K562 (cell line): Measurements from ENCODE around the gene ATG14. TPM values are rescaled to one million over a fixed set of nuclear protein-coding genes. Genes with fewer than 3 reads are reported as not detected.
A peak's percentile ranks its signal among the peaks of the same experiment; 100 is the strongest.

ENCODE experiments used
- ATAC-seq: fragments of 200-7000 bp; cut with Tn5 transposase; 3 replicates; pipeline ENCODE4 v1.9.1; 2020; ENCODE audit warnings: moderate library complexity
- BruUV-seq: library from RNA; stranded (reverse); fragments of 400-500 nt; replicated peaks from 2 replicates; lab custom pipeline; 2021; lab: Mats Ljungman, UMichigan
- CTCF ChIA-PET: fragments of 300-600 bp; formaldehyde crosslinking; extraction: SDS; loops from one replicate; lab custom pipeline; 2021; ENCODE audit warnings: low intra/inter-chr PET ratio; lab: Yijun Ruan, JAX
- POLR2A ChIA-PET: fragments of 300-600, 350-650 bp; sonication (Branson Sonifier 250); formaldehyde crosslinking; extraction: SDS; loops from one replicate; lab custom pipeline; 2021; ENCODE audit warnings: antibody characterized with exemption, inconsistent platforms; lab: Yijun Ruan, JAX
- DNase-seq, 4 experiments: peaks; one replicate each; pipeline versions ENCODE4 v3.0.0 to v3.0.0-alpha.2; 2011 to 2018; ENCODE audit warnings: low spot score in 3 of 4, mixed read lengths in 3 of 4; ENCODE audit errors: extremely low read depth in 1 of 4
- FAIRE-seq: peaks from 2 replicates; lab custom pipeline; 2011; peaks lifted over from hg19 to GRCh38; lab: Jason Lieb, UNC
- H2AFZ ChIP-seq: 2 replicates; pipeline ENCODE4 v1.6.0; 2011; ENCODE audit warnings: low read depth, low read length, control low read depth, inconsistent platforms
- H3K27ac ChIP-seq: fragments of 200-600 bp; 3 replicates; pipeline ENCODE4 v1.8.0; 2011; ENCODE audit warnings: low read depth, mild to moderate bottlenecking, control low read depth, inconsistent platforms, low read length, moderate library complexity, mixed read lengths; ENCODE audit errors: extremely low read depth
- H3K27me3 ChIP-seq, 2 experiments: fragments of 300-600 bp in 1 of 2; 2 replicates in 1 of 2; 3 replicates in 1 of 2; pipeline versions ENCODE4 v1.6.0 to v1.8.0; 2011; ENCODE audit warnings: inconsistent platforms in 2 of 2, low read length in 2 of 2, mild to moderate bottlenecking in 1 of 2, mixed read lengths in 1 of 2, moderate library complexity in 1 of 2; ENCODE audit not compliant: control insufficient read depth in 2 of 2, insufficient read depth in 2 of 2
- H3K36me3 ChIP-seq: fragments of 300-600 bp; 3 replicates; pipeline ENCODE4 v1.8.0; 2011; ENCODE audit warnings: mild to moderate bottlenecking, low read length, inconsistent platforms; ENCODE audit not compliant: control insufficient read depth, insufficient read depth
- H3K4me1 ChIP-seq, 2 experiments: fragments of 200-600 bp in 1 of 2; replicated peaks in 1 of 2; 2 replicates in 1 of 2; 3 replicates in 1 of 2; pipeline versions ENCODE4 v1.5.1 to v1.8.0; 2011; ENCODE audit warnings: inconsistent platforms in 2 of 2, low read length in 2 of 2, mild to moderate bottlenecking in 1 of 2, mixed read lengths in 1 of 2, moderate library complexity in 1 of 2; ENCODE audit not compliant: control insufficient read depth in 2 of 2, insufficient read depth in 2 of 2
- H3K4me2 ChIP-seq: 2 replicates; pipeline ENCODE4 v1.6.1; 2011; ENCODE audit warnings: low read length, control low read depth, inconsistent platforms, mixed read lengths; ENCODE audit not compliant: insufficient read depth
- H3K4me3 ChIP-seq: fragments of 200-600 bp; sonication (generic), shearing (Covaris generic); 2 replicates; pipeline ENCODE4 v1.5.1; 2016; ENCODE audit warnings: control low read depth, inconsistent platforms
- H3K79me2 ChIP-seq: fragments of 200-600 bp; 3 replicates; pipeline ENCODE4 v1.8.0; 2011; ENCODE audit warnings: low read length, inconsistent platforms; ENCODE audit not compliant: control insufficient read depth, insufficient read depth
- H3K9ac ChIP-seq, 2 experiments: 2 replicates each; pipeline versions ENCODE4 v1.6.0 to v1.6.1; 2011; ENCODE audit warnings: low read depth in 2 of 2, low read length in 2 of 2, control low read depth in 1 of 2, inconsistent platforms in 1 of 2, mild to moderate bottlenecking in 1 of 2, mixed read lengths in 1 of 2; ENCODE audit not compliant: insufficient read depth in 1 of 2
- H3K9me1 ChIP-seq: one replicate; pipeline ENCODE4 v1.6.0; 2011; ENCODE audit warnings: inconsistent platforms, mild to moderate bottlenecking, low read length, moderate library complexity; ENCODE audit not compliant: control insufficient read depth, insufficient read depth
- H3K9me3 ChIP-seq: replicated peaks from 2 replicates; pipeline ENCODE4 v1.5.1; 2011; ENCODE audit warnings: low read depth, low read length, inconsistent platforms; ENCODE audit not compliant: control insufficient read depth, insufficient read depth
- H4K20me1 ChIP-seq: replicated peaks from 2 replicates; pipeline ENCODE4 v1.6.1; 2011; ENCODE audit warnings: low read length, inconsistent platforms, mixed read lengths; ENCODE audit not compliant: control insufficient read depth, insufficient read depth
- ERF ChIP-seq: fragments of 450-650 bp; formaldehyde crosslinking; IDR thresholded peaks from 2 replicates; pipeline ENCODE4 v1.4.0; 2020; ENCODE audit warnings: mild to moderate bottlenecking, mixed read lengths
- FOXM1 ChIP-seq, 2 experiments: fragments of 450-650 bp in 1 of 2; sonication (generic) in 1 of 2; formaldehyde crosslinking in 1 of 2; IDR thresholded peaks; 2 replicates each; pipeline versions ENCODE4 v1.6.1 to v1.9.0; 2017 to 2022; ENCODE audit warnings: low read depth in 2 of 2, mild to moderate bottlenecking in 2 of 2, missing genetic modification reagents in 1 of 2, moderate library complexity in 1 of 2
- IRF1 ChIP-seq: sonication (generic); formaldehyde crosslinking; IDR thresholded peaks from 2 replicates; pipeline ENCODE4 v1.8.0; 2022; ENCODE audit warnings: missing genetic modification reagents, mild to moderate bottlenecking, borderline replicate concordance
- MED1 ChIP-seq: sonication (generic); formaldehyde crosslinking; IDR thresholded peaks from 2 replicates; pipeline ENCODE4 v1.8.1; 2023; ENCODE audit warnings: missing genetic modification reagents, borderline replicate concordance
- MTF1 ChIP-seq: fragments of 250-450 bp; sonication (Bioruptor Pico); IDR thresholded peaks from 2 replicates; pipeline ENCODE4 v1.9.0; 2021; ENCODE audit warnings: moderate library complexity, mild to moderate bottlenecking, inconsistent platforms, borderline replicate concordance
- MXD1 ChIP-seq: fragments of 250-450 bp; sonication (Bioruptor Pico); IDR thresholded peaks from 2 replicates; pipeline ENCODE4 v1.8.0; 2021; ENCODE audit warnings: borderline replicate concordance, mild to moderate bottlenecking, moderate library complexity; ENCODE audit not compliant: poor library complexity, severe bottlenecking
- RFX1 ChIP-seq: fragments of 450-650 bp; IDR thresholded peaks from 2 replicates; pipeline ENCODE4 v1.6.1; 2016; ENCODE audit warnings: mild to moderate bottlenecking, moderate library complexity
- RFX7 ChIP-seq: fragments of 250-450 bp; sonication (Bioruptor Pico); IDR thresholded peaks from 2 replicates; pipeline ENCODE4 v1.5.1; 2021; ENCODE audit warnings: mild to moderate bottlenecking
- SNAPC5 ChIP-seq: fragments of 250-450 bp; sonication (Bioruptor Pico); IDR thresholded peaks from 2 replicates; pipeline ENCODE4 v1.8.0; 2021; ENCODE audit warnings: moderate library complexity, mild to moderate bottlenecking, inconsistent platforms
- SPI1 ChIP-seq: IDR thresholded peaks from 2 replicates; pipeline ENCODE4 v1.6.1; 2011; ENCODE audit warnings: low read depth, low read length, control low read depth, borderline replicate concordance
- XRCC4 ChIP-seq: IDR thresholded peaks from one replicate; pipeline ENCODE4 v1.6.1; 2011; ENCODE audit not compliant: insufficient read depth, insufficient read length; ENCODE audit errors: extremely low read depth
- ZNF41 ChIP-seq: fragments of 250-450 bp; sonication (Bioruptor Pico); conservative IDR thresholded peaks from 2 replicates; pipeline ENCODE4 v1.4.0; 2020; ENCODE audit warnings: mild to moderate bottlenecking
- WGBS: fragments of 100-300 bp; shearing (Covaris generic); methylation state at CpG from one replicate; pipeline ENCODE4 v1.1.6; 2016; ENCODE audit warnings: low coverage, mixed read lengths; ENCODE audit not compliant: insufficient coverage; ENCODE audit errors: missing lambda C conversion rate; 5-methylcytosine and 5-hydroxymethylcytosine counted together
- in situ Hi-C: fragments of 300-500 bp; cut with MboI; formaldehyde crosslinking; loops from 4 replicates; pipeline ENCODE4 v1.15.0; 2018; ENCODE audit warnings: inconsistent platforms, mixed read lengths
- intact Hi-C: fragments of 100-400 bp; cut with micrococcal nuclease; formaldehyde crosslinking; loops from 2 replicates; pipeline ENCODE4 v1.14.2; 2022
- polyA plus RNA-seq, 8 experiments: library from polyadenylated mRNA; depleted of rRNA in 4 of 8; stranded (reverse) in 5 of 8; unstranded in 3 of 8; fragments of >200 nt; fragmentation: Nextera tagmentation in 2 of 8; fragmentation: Illumina TruSeq in 1 of 8; extraction: Ambion mirVana in 2 of 8; extraction: Trizol in 1 of 8; gene quantifications; 2 replicates each; pipeline versions ENCODE4 v1.2.1 to v1.2.3, GENCODE V29; 2011 to 2014; ENCODE audit warnings: inconsistent platforms in 1 of 8, missing spikeins in 1 of 8
- total RNA-seq, 7 experiments: library from RNA; depleted of rRNA in 6 of 7; stranded (reverse); fragments of >200 nt in 6 of 7; fragmentation: Illumina TruSeq in 2 of 7; extraction: Trizol in 2 of 7; gene quantifications; 2 replicates each; pipeline versions ENCODE4 v1.2.1 to v1.2.3, GENCODE V29; 2011 to 2021; ENCODE audit warnings: low replicate concordance in 1 of 7

ATG14 gene
- total and polyA plus RNA-seq, 9 of the 15 experiments (the other 6 are each of a cell fraction or from before 2014, with no cell fraction given), result 0.55 to 4.2 (median 3.5) TPM

GRCh38 chr14:55450124-55450523 is 38.5 kb upstream of the ATG14 start:
- no peak overlapping the region for H3K4me3 ChIP-seq
- no peaks in the 10 kb centered on the region for H3K9me1 ChIP-seq
- no peaks in the 10 kb centered on the region for H3K79me2 ChIP-seq
- in situ Hi-C loops (no loop called here), intact Hi-C loops (no loop called here)
- H3K27me3 ChIP-seq, result no peaks in the 10 kb centered on the region; a peak in 1 of 5 replicates
- 14% methylated on average over 2 of the region's 2 CpGs for WGBS
- H3K9me3 ChIP-seq, result no peaks in the 10 kb centered on the region
- H2AFZ ChIP-seq, result no peak overlapping the region
- no peak for TF ChIP-seq MED1 (CRISPR knock-in tag)
- peak; percentile 58 for TF ChIP-seq SPI1
- peaks cover 0 to 6% of the 10 kb centered on the region in 2 experiments; a peak in 1 of 5 replicates for H3K4me1 ChIP-seq
- H3K9ac ChIP-seq, result no peak overlapping the region
- no peak overlapping the region for H3K27ac ChIP-seq
- POLR2A ChIA-PET, result interaction anchor here (0.9 kb wide), 1 partner anchor 10 kb away, joined by 3 read pairs; the partner anchor contains the start of gene TBPL2
- no peak overlapping the region for H3K4me2 ChIP-seq
- H3K36me3 ChIP-seq, result no peaks in the 10 kb centered on the region
- H4K20me1 ChIP-seq, result no peaks in the 10 kb centered on the region
- no TSS peak for BruUV-seq
- CTCF ChIA-PET, result no interaction called here
- ATAC-seq, result no peak
- no peak for DNase-seq
- FAIRE-seq, result no peak

GRCh38 chr14:55449116-55449515 is 37.5 kb upstream of the ATG14 start:
- intact Hi-C loops, result loop anchor here (10.0 kb wide), 2 partner anchors 246 to 276 kb away; no protein-coding TSS in a partner anchor
- H3K9ac ChIP-seq, result no peak overlapping the region
- no peaks in the 10 kb centered on the region; a peak in 1 of 5 replicates for H3K27me3 ChIP-seq
- peaks cover 0 to 3% of the 10 kb centered on the region in 2 experiments; a peak in 1 of 5 replicates for H3K4me1 ChIP-seq
- no peak for FAIRE-seq
- H3K27ac ChIP-seq, result no peak overlapping the region
- no peaks in the 10 kb centered on the region for H3K9me1 ChIP-seq
- TF ChIP-seq ERF (CRISPR knock-in tag), result no peak
- no peak for TF ChIP-seq SNAPC5 (CRISPR knock-in tag)
- TF ChIP-seq RFX1, result no peak
- TF ChIP-seq FOXM1 (IDR thresholded peaks at IDR 0.05; ENCODE audit: low read depth), result no peak
- TF ChIP-seq FOXM1 (CRISPR knock-in tag; IDR thresholded peaks at IDR 0.05; ENCODE audit: low read depth), result no peak
- no peak for TF ChIP-seq RFX7 (CRISPR knock-in tag)
- no peak for TF ChIP-seq MTF1 (CRISPR knock-in tag)
- TF ChIP-seq XRCC4, result no peak
- no peak for TF ChIP-seq IRF1
- no peak for TF ChIP-seq MXD1 (CRISPR knock-in tag)
- TF ChIP-seq ZNF41 (CRISPR knock-in tag), result no peak
- H3K4me3 ChIP-seq, result no peak overlapping the region
- no peaks in the 10 kb centered on the region for H4K20me1 ChIP-seq
- no peak for ATAC-seq
- H3K4me2 ChIP-seq, result no peak overlapping the region
- no peaks in the 10 kb centered on the region for H3K36me3 ChIP-seq
- no peaks in the 10 kb centered on the region for H3K9me3 ChIP-seq
- POLR2A ChIA-PET, result no interaction called here
- in situ Hi-C loops, result loop anchor here (10.0 kb wide), 1 partner anchor 1026 kb away; no protein-coding TSS in a partner anchor
- no peak for DNase-seq
- no peak overlapping the region for H2AFZ ChIP-seq
- no TSS peak for BruUV-seq
- no peaks in the 10 kb centered on the region for H3K79me2 ChIP-seq
- CTCF ChIA-PET, result no interaction called here
- 68% methylated on average over 3 of the region's 3 CpGs for WGBS
